Stomach (tissue), 9 donors: Measurements from ENCODE around the gene LRRC51. TPM values are rescaled to one million over a fixed set of nuclear protein-coding genes. Genes with fewer than 3 reads are reported as not detected.
"Not testable (repeated sequence)": the region's sequence is repeated elsewhere in the genome, so short reads cannot be mapped to it uniquely, and the experiment has no call there.

Source experiments
- DNase-seq, 2 donors: peaks; one replicate each; pipeline versions ENCODE4 v3.0.0 to v3.0.0-alpha.2; 2013 to 2019
- H3K27ac ChIP-seq, 5 donors: fragments of 200-600 bp in 4 of 5; sonication (generic) in 4 of 5; one replicate each; pipeline ENCODE4 v1.5.1; 2013 to 2019; ENCODE audit warnings: mild to moderate bottlenecking in 1 of 5, moderate library complexity in 1 of 5
- H3K27me3 ChIP-seq, 3 donors: fragments of 200-600 bp; sonication (generic); one replicate each; pipeline ENCODE4 v1.5.1; 2017 to 2019; ENCODE audit warnings: mixed run types in 1 of 3
- H3K36me3 ChIP-seq, 4 donors: fragments of 200-600 bp; sonication (generic); 1 replicate in 3 of 4; 2 replicates in 1 of 4; pipeline ENCODE4 v1.5.1; 2016 to 2019
- H3K4me1 ChIP-seq, 4 donors: fragments of 200-600 bp; sonication (generic); one replicate each; pipeline ENCODE4 v1.5.1; 2016 to 2019
- H3K4me3 ChIP-seq, 4 donors: fragments of 200-600 bp; sonication (generic) in 3 of 4; one replicate each; pipeline ENCODE4 v1.5.1; 2016 to 2019; ENCODE audit warnings: mild to moderate bottlenecking in 1 of 4
- H3K9me3 ChIP-seq, 4 donors: fragments of 200-600 bp; sonication (generic); one replicate each; pipeline ENCODE4 v1.5.1; 2016 to 2019
- CTCF ChIP-seq, 7 experiments: fragments of 450-650 bp in 4 of 7; fragments of 200-600 bp in 3 of 7; sonication (generic) in 3 of 7; IDR thresholded peaks; one replicate each; pipeline ENCODE4 v1.5.1; 2016 to 2019; ENCODE audit warnings: antibody characterized with exemption in 7 of 7, control low read depth in 2 of 7, mild to moderate bottlenecking in 1 of 7
- EP300 ChIP-seq: sonication (generic); formaldehyde crosslinking; IDR thresholded peaks from one replicate; pipeline ENCODE4 v1.6.1; 2017; ENCODE audit warnings: antibody characterized with exemption
- POLR2A ChIP-seq, 4 donors: fragments of 450-650 bp; IDR thresholded peaks; one replicate each; pipeline ENCODE4 v1.6.1; 2016; ENCODE audit warnings: antibody characterized with exemption in 4 of 4, control low read depth in 2 of 4, mild to moderate bottlenecking in 1 of 4, moderate library complexity in 1 of 4
- POLR2AphosphoS5 ChIP-seq, 3 donors: sonication (generic); formaldehyde crosslinking; IDR thresholded peaks; one replicate each; pipeline ENCODE4 v1.6.1; 2016; ENCODE audit warnings: antibody characterized with exemption in 3 of 3
- WGBS, 5 donors: extraction: QIAGEN DNeasy Blood & Tissue Kit in 3 of 5; methylation state at CpG; one replicate each; pipeline versions ENCODE4 v1.1.5 to v1.1.7; 2013 to 2018; 5-methylcytosine and 5-hydroxymethylcytosine counted together
- intact Hi-C: fragments of 100-400 bp; cut with DNase I; formaldehyde crosslinking; loops from one replicate; pipeline ENCODE4 v1.15.1; 2023; ENCODE audit warnings: low total_unique reads
- polyA plus RNA-seq, 3 donors: library from polyadenylated mRNA; stranded (reverse); fragments of 200-250 nt; gene quantifications; one replicate each; pipeline ENCODE4 v1.2.3, GENCODE V29; 2013
- total RNA-seq, 5 donors: library from RNA; depleted of rRNA; stranded (reverse); fragments of >200 nt; gene quantifications; one replicate each; pipeline versions ENCODE4 v1.1.0 to v1.2.3, GENCODE V29; 2014 to 2016
- donor health status: healthy with polysubstance abuse.
- donor health status: Bipolar disorder and iron deficiency.
- donor health status: healthy.

Gene LRRC51
- total and polyA plus RNA-seq, 8 donors, result 2.0 to 7.9 (median 5.8) TPM; not detected in 3

GRCh38 chr11:72127923-72128322, 47.3 kb downstream of the LRRC51 start:
- Histone ChIP-seq H3K4me1 (no peaks in the 10 kb centered on the region), H3K36me3 (no peaks in the 10 kb centered on the region), H3K27ac (no peak overlapping the region), H3K27me3 (no peaks in the 10 kb centered on the region), H3K4me3 (no peak overlapping the region), H3K9me3 (no peaks in the 10 kb centered on the region)
- no peak for DNase-seq
- no peak for TF ChIP-seq EP300
- TF ChIP-seq POLR2AphosphoS5 (IDR thresholded peaks at IDR 0.05), result no peak
- TF ChIP-seq CTCF (IDR thresholded peaks at IDR 0.05), result no peak
- TF ChIP-seq POLR2A (IDR thresholded peaks at IDR 0.05), result no peak
- intact Hi-C loops, result no loop called here
- 49 to 74% (median 62%) methylated on average over 2 of the region's 2 CpGs for WGBS, 5 donors

GRCh38 chr11:72129381-72129780, 48.7 kb downstream of the LRRC51 start:
- H3K27me3 ChIP-seq, result no peaks in the 10 kb centered on the region
- TF ChIP-seq EP300 (no peak), POLR2A (IDR thresholded peaks at IDR 0.05) (no peak), CTCF (IDR thresholded peaks at IDR 0.05) (no peak), POLR2AphosphoS5 (IDR thresholded peaks at IDR 0.05) (no peak)
- no peaks in the 10 kb centered on the region for H3K9me3 ChIP-seq
- no peak overlapping the region for H3K27ac ChIP-seq
- WGBS, 5 donors, result 85 to 88% (median 85%) methylated on average over 3 of the region's 3 CpGs
- DNase-seq, result no peak
- no peak overlapping the region for H3K4me3 ChIP-seq
- H3K4me1 ChIP-seq, result no peaks in the 10 kb centered on the region
- no peaks in the 10 kb centered on the region for H3K36me3 ChIP-seq
- intact Hi-C loops, result no loop called here

GRCh38 chr11:72132646-72133045, 52.0 kb downstream of the LRRC51 start:
- Histone ChIP-seq H3K27ac (peak overlapping the region in 2 of 5 donors; percentile 9 to 57), H3K36me3 (no peaks in the 10 kb centered on the region), H3K4me3 (no peak overlapping the region), H3K27me3 (peaks cover 0 to 8% (median 0%) of the 10 kb centered on the region in 3 donors), H3K4me1 (no peaks in the 10 kb centered on the region), H3K9me3 (no peaks in the 10 kb centered on the region)
- intact Hi-C loops, result no loop called here
- TF ChIP-seq CTCF (IDR thresholded peaks at IDR 0.05) (no peak), POLR2A (IDR thresholded peaks at IDR 0.05) (no peak), EP300 (no peak), POLR2AphosphoS5 (IDR thresholded peaks at IDR 0.05) (no peak)
- DNase-seq, result no peak
- WGBS, 5 donors, result 76 to 86% (median 78%) methylated on average over 2 of the region's 2 CpGs

- 57 to 88% (median 80%) methylated on average over 4 of the region's 4 CpGs for WGBS, 5 donors
- H3K9me3 ChIP-seq, H3K4me1 ChIP-seq, H3K36me3 ChIP-seq, intact Hi-C loops, H3K27me3 ChIP-seq, DNase-seq: not testable (repeated sequence)
- H3K27ac ChIP-seq, result peak within 1 kb of the TSS in 2 of 5 donors; percentile 33 to 42
- peak within 1 kb of the TSS in 2 of 4 donors; percentile 31 to 34 for H3K4me3 ChIP-seq
Observed at GRCh38 chr11:72135473-72135872, 54.8 kb downstream of the LRRC51 start, which contains the start of gene FOLR3. Gene FOLR3, plus strand, starts transcription at chr11:72135725. Its CDS starts 228 bp downstream, at chr11:72135953.

- DNase-seq, result no peak
- Histone ChIP-seq H3K9me3 (no peaks in the 10 kb centered on the region), H3K27ac (peak overlapping the region in 2 of 5 donors; percentile 33 to 42), H3K4me1 (no peaks in the 10 kb centered on the region), H3K27me3 (peaks cover 0 to 8% (median 0%) of the 10 kb centered on the region in 3 donors), H3K36me3 (no peaks in the 10 kb centered on the region), H3K4me3 (peak overlapping the region in 2 of 4 donors; percentile 31 to 34)
- no peak for TF ChIP-seq CTCF (IDR thresholded peaks at IDR 0.05)
- TF ChIP-seq POLR2AphosphoS5 (IDR thresholded peaks at IDR 0.05), result no peak
- TF ChIP-seq EP300, result no peak
- TF ChIP-seq POLR2A (IDR thresholded peaks at IDR 0.05), result no peak
- intact Hi-C loops, result no loop called here
- 78 to 91% (median 87%) methylated on average over 14 of the region's 14 CpGs for WGBS, 5 donors
Observed at GRCh38 chr11:72135891-72136683, 55.4 kb downstream of the LRRC51 start.
